Naive thymus-derived CD4-positive, alpha-beta T cell (primary cell): Measurements from ENCODE around the gene CNR2. TPM values are rescaled to one million over a fixed set of nuclear protein-coding genes. Genes with fewer than 3 reads are reported as not detected.
A peak's percentile ranks its signal among the peaks of the same experiment; 100 is the strongest.

Experiments used
- ATAC-seq: fragments of 150-1000 bp; cut with Tn5 transposase; 2 replicates; pipeline ENCODE4 v1.10.0; 2021; ENCODE audit warnings: mild to moderate bottlenecking, moderate library complexity
- CTCF ChIA-PET: fragments of 350-600 bp; sonication (Branson Sonifier 250); formaldehyde crosslinking; loops from one replicate; lab custom pipeline; 2021; ENCODE audit warnings: antibody characterized with exemption; lab: Charles Lee
- POLR2A ChIA-PET: fragments of 350-600 bp; sonication (Branson Sonifier 250); formaldehyde crosslinking; loops from one replicate; lab custom pipeline; 2021; ENCODE audit warnings: antibody characterized with exemption, inconsistent platforms; lab: Charles Lee
- DNase-seq, 9 donors: peaks; one replicate each; pipeline versions ENCODE4 v3.0.0 to v3.0.0-alpha.2; 2020 to 2022; ENCODE audit warnings: mixed read lengths in 1 of 9
- H3K27ac ChIP-seq: one replicate; pipeline ENCODE4 v1.7.0; 2013; ENCODE audit warnings: mild to moderate bottlenecking, low read depth, low read length, moderate library complexity
- H3K27me3 ChIP-seq, 2 donors: one replicate each; pipeline ENCODE4 v1.7.0; 2013; ENCODE audit warnings: low read length in 2 of 2, mild to moderate bottlenecking in 2 of 2, moderate library complexity in 2 of 2; ENCODE audit not compliant: control insufficient read depth in 2 of 2, insufficient read depth in 2 of 2
- H3K36me3 ChIP-seq, 3 experiments: 1 replicate in 2 of 3; 2 replicates in 1 of 3; pipeline ENCODE4 v1.7.0; 2013; ENCODE audit warnings: low read length in 3 of 3, mild to moderate bottlenecking in 3 of 3, moderate library complexity in 1 of 3; ENCODE audit not compliant: insufficient read depth in 3 of 3, control insufficient read depth in 2 of 3
- H3K4me1 ChIP-seq, 2 donors: one replicate each; pipeline ENCODE4 v1.7.0; 2013; ENCODE audit warnings: low read length in 2 of 2, mild to moderate bottlenecking in 2 of 2, moderate library complexity in 1 of 2; ENCODE audit not compliant: control insufficient read depth in 2 of 2, insufficient read depth in 2 of 2
- H3K4me3 ChIP-seq: 2 replicates; pipeline ENCODE4 v1.7.0; 2013; ENCODE audit warnings: mild to moderate bottlenecking, low read length
- H3K9me3 ChIP-seq, 3 experiments: 1 replicate in 2 of 3; 2 replicates in 1 of 3; pipeline ENCODE4 v1.7.0; 2013; ENCODE audit warnings: low read length in 3 of 3; ENCODE audit not compliant: control insufficient read depth in 2 of 3
- H3K27ac Mint-ChIP-seq, 9 donors: one replicate each; pipeline ENCODE4 v1.8.0; 2020 to 2022; ENCODE audit warnings: mixed read lengths in 9 of 9, mild to moderate bottlenecking in 8 of 9, moderate library complexity in 5 of 9, inconsistent platforms in 2 of 9
- H3K27me3 Mint-ChIP-seq, 5 donors: one replicate each; pipeline ENCODE4 v1.8.0; 2021 to 2022; ENCODE audit warnings: mixed read lengths in 5 of 5, mild to moderate bottlenecking in 1 of 5
- H3K36me3 Mint-ChIP-seq, 5 donors: one replicate each; pipeline ENCODE4 v1.8.0; 2020 to 2022; ENCODE audit warnings: mixed read lengths in 5 of 5, mild to moderate bottlenecking in 3 of 5, inconsistent platforms in 1 of 5
- H3K4me1 Mint-ChIP-seq, 7 donors: one replicate each; pipeline ENCODE4 v1.8.0; 2020 to 2022; ENCODE audit warnings: mixed read lengths in 7 of 7, mild to moderate bottlenecking in 3 of 7, inconsistent platforms in 1 of 7
- H3K4me3 Mint-ChIP-seq, 10 donors: one replicate each; pipeline ENCODE4 v1.8.0; 2020 to 2022; ENCODE audit warnings: mild to moderate bottlenecking in 10 of 10, mixed read lengths in 10 of 10, moderate library complexity in 6 of 10, inconsistent platforms in 2 of 10
- H3K9me3 Mint-ChIP-seq, 11 donors: one replicate each; pipeline ENCODE4 v1.8.0; 2020 to 2022; ENCODE audit warnings: mixed read lengths in 11 of 11, mild to moderate bottlenecking in 4 of 11, inconsistent platforms in 1 of 11, moderate library complexity in 1 of 11
- intact Hi-C, 2 donors: fragments of 100-400 bp; cut with micrococcal nuclease; formaldehyde crosslinking; loops; one replicate each; pipeline ENCODE4 v1.15.1; 2023
- polyA plus RNA-seq, 2 donors: library from polyadenylated mRNA; unstranded; fragments of 300-500 nt; fragmentation: Illumina TruSeq; gene quantifications; one replicate each; pipeline ENCODE4 v1.2.3, GENCODE V29; 2021
- total RNA-seq, 6 experiments: library from RNA in 5 of 6; stranded (reverse) in 5 of 6; gene quantifications; 1 replicate in 5 of 6; 2 replicates in 1 of 6; pipeline ENCODE4 v1.2.3 and lab custom pipeline; 2021 to 2026

Gene CNR2
- total and polyA plus RNA-seq, 7 experiments from 2014 or later: 0.05 to 2.8 (median 0.22) TPM; not detected in 1

- H3K27me3 Mint-ChIP-seq: peaks cover 0 to 9% (median 0%) of the 10 kb centered on the region in 5 donors
- H3K9me3 ChIP-seq: no peaks in the 10 kb centered on the region
- no peak overlapping the region for H3K4me3 ChIP-seq
- ChIA-PET CTCF (no interaction called here), POLR2A (interaction anchor here (0.7 to 0.8 kb wide), 2 partner anchors 35 to 119 kb away, joined by 3 read pairs; no protein-coding TSS in a partner anchor)
- intact Hi-C loops: no loop called here
- H3K27ac Mint-ChIP-seq: no peak overlapping the region
- H3K27ac ChIP-seq: no peak overlapping the region
- H3K4me1 ChIP-seq: no peaks in the 10 kb centered on the region
- H3K4me1 Mint-ChIP-seq: no peaks in the 10 kb centered on the region
- no peaks in the 10 kb centered on the region for H3K36me3 ChIP-seq
- H3K36me3 Mint-ChIP-seq: no peaks in the 10 kb centered on the region
- H3K4me3 Mint-ChIP-seq: peak overlapping the region in 1 of 10 donors; percentile 29
- H3K9me3 Mint-ChIP-seq: peaks cover 0 to 4% (median 0%) of the 10 kb centered on the region in 11 donors
- no peak for ATAC-seq
- DNase-seq: no peak
- no peaks in the 10 kb centered on the region for H3K27me3 ChIP-seq
These were observed 10.7 kb upstream of the CNR2 start for GRCh38 chr1:23923592-23924499.

- DNase-seq (no peak), ATAC-seq (no peak)
- Mint-ChIP-seq H3K4me1 (no peaks in the 10 kb centered on the region), H3K9me3 (peaks cover 0 to 4% (median 0%) of the 10 kb centered on the region in 11 donors), H3K36me3 (no peaks in the 10 kb centered on the region), H3K27ac (no peak overlapping the region), H3K27me3 (peaks cover 0 to 9% (median 0%) of the 10 kb centered on the region in 5 donors), H3K4me3 (no peak overlapping the region)
- intact Hi-C loops: no loop called here
- H3K27me3 ChIP-seq: no peaks in the 10 kb centered on the region
- no peak overlapping the region for H3K4me3 ChIP-seq
- no peaks in the 10 kb centered on the region for H3K9me3 ChIP-seq
- POLR2A ChIA-PET: no interaction called here
- H3K36me3 ChIP-seq: no peaks in the 10 kb centered on the region
- CTCF ChIA-PET: no interaction called here
- no peaks in the 10 kb centered on the region for H3K4me1 ChIP-seq
- H3K27ac ChIP-seq: no peak overlapping the region
These were observed 9.3 kb upstream of the CNR2 start for GRCh38 chr1:23922321-23922943.

DNA sequence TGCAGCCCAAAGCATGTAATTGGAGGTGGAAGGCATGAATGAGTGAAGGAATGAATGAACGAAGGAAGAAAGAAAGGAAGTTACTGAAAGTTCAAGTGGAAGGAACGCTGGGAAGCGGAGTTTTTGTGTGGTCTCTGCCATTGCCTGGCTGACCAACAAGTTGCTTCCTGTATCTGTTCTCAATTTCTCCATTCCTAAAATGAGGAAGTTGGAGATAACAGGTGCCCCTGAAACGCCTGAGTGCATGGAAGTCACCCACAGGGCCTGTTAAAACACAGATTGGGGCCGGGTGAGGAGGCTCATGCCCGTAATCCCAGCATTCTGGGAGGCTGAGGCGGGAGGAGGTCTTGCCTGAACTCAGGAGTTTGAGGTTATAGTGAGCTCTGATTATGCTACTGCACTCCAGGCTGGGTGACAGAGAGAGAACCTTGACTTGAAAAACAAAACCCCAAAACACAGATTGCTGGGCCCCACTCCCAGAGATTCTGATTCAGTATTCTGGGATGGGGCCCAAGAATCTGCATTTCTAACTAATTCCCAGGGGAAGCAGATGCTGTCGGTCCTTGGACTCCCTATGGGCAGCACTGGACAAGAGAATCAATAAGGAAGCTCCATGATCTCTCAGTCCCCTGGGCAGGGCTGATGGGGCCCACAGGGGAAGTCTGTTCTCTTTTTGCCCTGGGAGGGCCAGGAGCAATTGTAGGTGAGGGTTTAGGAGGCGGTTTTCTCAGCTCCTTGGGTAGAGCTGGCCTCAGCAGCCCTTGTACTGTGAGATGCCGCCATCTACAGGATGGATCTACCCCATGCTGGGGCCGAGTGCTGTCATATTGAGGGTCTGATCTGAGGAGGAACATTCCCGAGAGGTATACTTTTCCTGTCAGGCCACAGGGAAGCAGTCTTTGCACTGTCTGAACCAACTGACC lies 3.3 kb upstream of the CNR2 start:
- ChIA-PET CTCF (interaction anchor here (0.5 to 3.5 kb wide), 22 partner anchors 13 to 335 kb away, joined by 3 to 47 read pairs (median 4); partner anchors contain the start of gene PITHD1), POLR2A (interaction anchor here (0.6 to 1.7 kb wide), 5 partner anchors 48 to 145 kb away, joined by 3 to 6 read pairs (median 5); partner anchors contain the start of gene HMGCL)
- H3K4me1 Mint-ChIP-seq: peaks cover 10 to 41% (median 30%) of the 10 kb centered on the region in 7 donors
- H3K27ac Mint-ChIP-seq: peak overlapping the region in 2 of 9 donors; percentile 64 to 72
- H3K27ac ChIP-seq: no peak overlapping the region
- no peaks in the 10 kb centered on the region for H3K27me3 ChIP-seq
- peaks cover 0 to 2% (median 0%) of the 10 kb centered on the region in 5 donors for H3K27me3 Mint-ChIP-seq
- no peaks in the 10 kb centered on the region for H3K9me3 Mint-ChIP-seq
- DNase-seq: peak; percentile 24 to 66 (median 55)
- H3K4me1 ChIP-seq: peaks cover 7 to 8% of the 10 kb centered on the region in 2 donors
- intact Hi-C loops: loop anchor here (1.0 to 2.0 kb wide), 5 partner anchors 48 to 280 kb away; partner anchors contain the start of gene FUCA1 (in 1 of the 2)
- no peaks in the 10 kb centered on the region for H3K36me3 ChIP-seq
- H3K4me3 ChIP-seq: no peak overlapping the region
- H3K9me3 ChIP-seq: no peaks in the 10 kb centered on the region
- H3K36me3 Mint-ChIP-seq: no peaks in the 10 kb centered on the region
- ATAC-seq: peak; percentile 95
- no peak overlapping the region for H3K4me3 Mint-ChIP-seq

GRCh38 chr1:23915466-23915865 lies 2.3 kb upstream of the CNR2 start:
- Histone ChIP-seq H3K4me3 (no peak overlapping the region), H3K4me1 (peaks cover 16 to 17% of the 10 kb centered on the region in 2 donors), H3K9me3 (no peaks in the 10 kb centered on the region), H3K27me3 (no peaks in the 10 kb centered on the region), H3K36me3 (no peaks in the 10 kb centered on the region), H3K27ac (no peak overlapping the region)
- no peaks in the 10 kb centered on the region for H3K9me3 Mint-ChIP-seq
- peaks cover 0 to 2% (median 0%) of the 10 kb centered on the region in 5 donors for H3K27me3 Mint-ChIP-seq
- ATAC-seq: no peak
- ChIA-PET POLR2A (no interaction called here), CTCF (interaction anchor here (0.5 to 3.5 kb wide), 6 partner anchors 15 to 144 kb away, joined by 3 to 47 read pairs (median 12); no protein-coding TSS in a partner anchor)
- DNase-seq: no peak
- H3K4me1 Mint-ChIP-seq: peaks cover 18 to 51% (median 39%) of the 10 kb centered on the region in 7 donors
- no peak overlapping the region for H3K4me3 Mint-ChIP-seq
- no peaks in the 10 kb centered on the region for H3K36me3 Mint-ChIP-seq
- intact Hi-C loops: no loop called here
- peak overlapping the region in 1 of 9 donors; percentile 65 for H3K27ac Mint-ChIP-seq

GRCh38 chr1:23914921-23915320 lies 1.8 kb upstream of the CNR2 start:
- ATAC-seq (no peak), DNase-seq (no peak)
- H3K9me3 ChIP-seq: no peaks in the 10 kb centered on the region
- no peak overlapping the region for H3K4me3 ChIP-seq
- Mint-ChIP-seq H3K27ac (peak overlapping the region in 4 of 9 donors; percentile 14 to 82 (median 65)), H3K27me3 (peaks cover 0 to 2% (median 0%) of the 10 kb centered on the region in 5 donors), H3K4me3 (no peak overlapping the region), H3K36me3 (no peaks in the 10 kb centered on the region), H3K4me1 (peaks cover 21 to 56% (median 43%) of the 10 kb centered on the region in 7 donors), H3K9me3 (no peaks in the 10 kb centered on the region)
- no peaks in the 10 kb centered on the region for H3K36me3 ChIP-seq
- intact Hi-C loops: no loop called here
- POLR2A ChIA-PET: no interaction called here
- CTCF ChIA-PET: interaction anchor here (1.0 to 3.5 kb wide), 2 partner anchors 48 to 144 kb away, joined by 3 to 47 read pairs; no protein-coding TSS in a partner anchor
- H3K27me3 ChIP-seq: no peaks in the 10 kb centered on the region
- peaks cover 16 to 17% of the 10 kb centered on the region in 2 donors for H3K4me1 ChIP-seq
- no peak overlapping the region for H3K27ac ChIP-seq
